GM18907 (cell line): ENCODE data around the gene CTU1.

Source experiments
- ATAC-seq: cut with Tn5 transposase; IDR thresholded peaks from one replicate; pipeline ENCODE4 v1.9.1; 2021; ENCODE audit warnings: mild to moderate bottlenecking, moderate library complexity; ENCODE audit not compliant: unreplicated experiment

CTU1 gene

DNA sequence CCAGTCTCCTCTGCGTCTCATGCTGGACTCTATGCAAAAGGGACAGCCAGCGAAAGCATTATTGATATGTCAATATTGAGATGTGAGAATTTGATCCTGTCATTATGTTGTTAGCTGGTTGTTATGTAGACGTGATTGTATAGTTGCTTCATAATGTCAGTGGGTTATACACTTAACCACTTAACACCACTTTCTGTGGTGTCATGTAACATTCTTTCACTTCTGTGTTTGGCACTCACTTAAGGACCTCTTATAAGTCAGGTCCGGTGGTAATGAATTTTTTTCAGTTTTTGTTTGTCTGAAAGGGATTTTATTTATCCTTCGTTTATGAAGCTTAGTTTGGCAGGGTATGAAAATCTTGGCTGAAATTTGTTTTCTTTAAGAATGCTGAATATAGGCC lies 26.8 kb upstream of the CTU1 start:
- no peak for ATAC-seq

- ATAC-seq = no peak
Observed at GRCh38 chr19:51131780-51132680, 23.8 kb upstream of the CTU1 start.

DNA sequence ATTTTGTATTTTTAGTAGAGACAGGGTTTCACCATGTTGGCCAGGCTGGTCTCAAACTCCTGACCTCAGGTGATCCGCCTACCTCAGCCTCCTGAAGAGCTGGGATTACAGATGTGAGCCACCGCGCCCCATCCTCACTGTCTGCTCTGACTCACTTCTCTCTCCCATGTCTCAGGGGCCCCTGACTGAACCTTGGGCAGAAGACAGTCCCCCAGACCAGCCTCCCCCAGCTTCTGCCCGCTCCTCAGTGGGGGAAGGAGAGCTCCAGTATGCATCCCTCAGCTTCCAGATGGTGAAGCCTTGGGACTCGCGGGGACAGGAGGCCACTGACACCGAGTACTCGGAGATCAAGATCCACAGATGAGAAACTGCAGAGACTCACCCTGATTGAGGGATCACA lies 21.5 kb upstream of the CTU1 start:
- ATAC-seq = no peak

GRCh38 chr19:51128227-51128626 lies 20.0 kb upstream of the CTU1 start:
- no peak for ATAC-seq

DNA sequence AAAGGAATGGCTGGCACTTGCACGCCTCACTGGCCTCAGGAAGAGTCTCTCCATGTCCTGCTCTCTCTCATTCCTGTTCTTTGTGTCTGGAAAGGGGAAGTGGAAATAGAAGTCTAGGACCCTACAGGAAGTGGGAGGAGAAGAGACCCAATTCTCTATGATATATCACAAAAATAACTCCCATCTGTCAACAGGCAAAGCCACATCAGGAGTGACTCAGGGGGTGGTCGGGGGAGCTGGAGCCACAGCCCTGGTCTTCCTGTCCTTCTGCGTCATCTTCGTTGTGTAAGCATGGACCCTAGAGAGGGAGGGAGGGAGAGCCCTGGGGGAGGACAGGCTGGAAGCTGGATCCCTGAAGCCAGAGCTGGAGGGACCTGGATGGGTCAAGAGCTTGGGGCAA lies 19.5 kb upstream of the CTU1 start:
- ATAC-seq = no peak

GRCh38 chr19:51127032-51127431 lies 18.8 kb upstream of the CTU1 start:
- ATAC-seq = no peak

DNA sequence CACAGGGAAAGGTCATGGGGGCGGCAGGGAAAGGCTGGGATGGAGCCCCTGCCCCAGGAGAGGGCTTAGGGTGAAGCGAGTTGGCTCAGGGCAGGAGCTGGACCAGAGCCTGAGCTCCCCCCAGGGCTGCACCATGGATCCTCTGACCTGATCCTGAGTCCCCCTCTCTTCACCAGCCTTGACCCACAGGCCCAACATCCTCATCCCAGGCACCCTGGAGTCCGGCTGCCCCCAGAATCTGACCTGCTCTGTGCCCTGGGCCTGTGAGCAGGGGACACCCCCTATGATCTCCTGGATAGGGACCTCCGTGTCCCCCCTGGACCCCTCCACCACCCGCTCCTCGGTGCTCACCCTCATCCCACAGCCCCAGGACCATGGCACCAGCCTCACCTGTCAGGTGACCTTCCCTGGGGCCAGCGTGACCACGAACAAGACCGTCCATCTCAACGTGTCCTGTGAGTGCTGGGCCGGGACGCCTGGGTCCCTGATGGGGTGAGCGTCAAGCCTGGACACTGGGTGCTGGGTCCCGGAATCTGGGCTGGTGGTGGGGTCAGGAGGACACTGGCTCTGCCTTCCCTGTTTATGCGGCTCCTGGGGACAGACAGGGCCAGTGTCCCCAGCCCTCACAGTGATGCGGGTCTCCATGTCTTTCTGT lies 17.3 kb upstream of the CTU1 start:
- no peak for ATAC-seq

- no peak for ATAC-seq
Observed at GRCh38 chr19:51124729-51125128, 16.5 kb upstream of the CTU1 start, which contains the start of gene SIGLEC9. Gene SIGLEC9 (plus strand): TSS chr19:51124906. CDS start chr19:51124975, 69 bp downstream.

DNA sequence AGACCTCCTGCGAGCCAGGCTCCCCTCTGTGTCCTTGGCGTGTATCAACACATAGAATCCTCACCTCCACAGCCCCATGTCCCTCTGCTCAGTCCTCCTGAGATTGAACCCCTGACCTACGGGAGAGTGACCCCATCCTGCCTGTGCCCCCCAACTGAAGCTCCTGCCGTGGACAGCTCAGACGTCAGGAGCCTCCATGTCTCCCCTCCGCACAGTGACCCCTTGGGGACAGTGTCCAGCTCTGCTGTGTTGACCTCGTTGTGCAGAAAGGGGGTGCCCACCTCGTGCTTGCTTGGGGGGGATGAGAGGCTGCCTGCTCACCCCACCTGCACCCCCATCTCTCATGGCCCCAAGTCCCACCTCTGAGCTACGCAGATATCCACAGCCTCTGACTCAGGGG lies 16.0 kb upstream of the CTU1 start:
- ATAC-seq = no peak

DNA sequence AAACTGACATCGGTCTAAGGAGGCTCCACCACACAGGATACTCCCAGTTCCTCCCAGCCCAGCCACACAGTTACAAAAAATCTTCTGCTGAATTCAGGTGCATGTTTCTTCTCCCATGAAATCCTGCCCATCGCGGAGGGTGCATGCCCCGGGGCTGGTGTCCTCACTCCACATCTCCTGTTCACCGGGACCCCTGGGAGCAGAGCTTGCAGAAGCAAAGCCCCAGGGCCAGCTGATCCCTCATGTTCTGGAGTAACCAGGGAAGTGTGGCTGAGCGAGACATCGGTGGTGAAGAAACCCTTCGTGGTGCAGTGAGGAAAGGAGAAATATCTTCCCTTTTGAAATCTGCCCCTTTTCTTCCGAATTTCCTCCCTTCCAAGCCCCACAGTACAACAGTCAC lies 15.6 kb upstream of the CTU1 start:
- no peak for ATAC-seq

GRCh38 chr19:51123381-51123800 lies 15.2 kb upstream of the CTU1 start:
- ATAC-seq = no peak

- no peak for ATAC-seq
Observed at GRCh38 chr19:51122112-51122981, 14.1 kb upstream of the CTU1 start.

- ATAC-seq = no peak
Observed at GRCh38 chr19:51121257-51121656, 13.0 kb upstream of the CTU1 start.

GRCh38 chr19:51120160-51120559 lies 12.0 kb upstream of the CTU1 start:
- no peak for ATAC-seq

GRCh38 chr19:51119611-51120010 lies 11.4 kb upstream of the CTU1 start:
- ATAC-seq = no peak

GRCh38 chr19:51119101-51119500 lies 10.9 kb upstream of the CTU1 start:
- no peak for ATAC-seq

GRCh38 chr19:51116736-51117286 lies 8.6 kb upstream of the CTU1 start:
- ATAC-seq = no peak

GRCh38 chr19:51114087-51114729 lies 6.0 kb upstream of the CTU1 start:
- ATAC-seq = no peak

GRCh38 chr19:51111606-51112005 lies 3.4 kb upstream of the CTU1 start:
- no peak for ATAC-seq

- ATAC-seq = no peak
Observed at GRCh38 chr19:51110666-51110971, 2.4 kb upstream of the CTU1 start.

- peak; percentile 33 for ATAC-seq
Observed at GRCh38 chr19:51108805-51109146, 567 bp upstream of the CTU1 start.
